Measurements from ENCODE around the gene KLHDC7A. TPM values are rescaled to one million over a fixed set of nuclear protein-coding genes. Genes with fewer than 3 reads are reported as not detected.

Gene KLHDC7A
- total and polyA plus RNA-seq, 10 of the 15 experiments (the other 5 are each of a cell fraction or from before 2014, with no cell fraction given) = not detected

DNA sequence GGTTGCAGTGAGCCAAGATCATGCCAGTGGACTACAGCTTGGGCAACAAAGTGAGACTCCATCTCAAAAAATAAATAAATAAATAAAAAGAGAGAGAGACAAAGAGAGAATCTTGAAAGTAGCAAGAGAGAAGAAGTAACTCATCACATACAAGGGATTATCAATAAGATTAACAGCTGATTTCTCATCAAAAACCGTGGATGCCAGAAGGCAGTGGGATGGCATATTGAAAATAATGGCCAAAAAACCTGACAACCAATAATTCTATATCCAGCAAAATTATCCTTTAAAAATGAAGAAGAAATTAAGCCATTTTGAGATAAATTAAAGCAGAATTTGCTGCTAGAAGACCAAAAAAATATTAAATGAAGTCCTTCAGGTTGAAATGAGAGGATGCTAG lies 35.7 kb downstream of the KLHDC7A start:
- POLR2A ChIA-PET = no interaction called here
- RAD21 ChIA-PET (ENCODE audit: unreplicated experiment) = no interaction called here
- H3K27me3 ChIP-seq (replicated peaks in 1 of 2; ENCODE audit: control insufficient read depth in 2 of 2, insufficient read depth in 2 of 2, low read length in 1 of 2) = no peaks in the 10 kb centered on the region
- no peak for DNase-seq (ENCODE audit: low read depth, low spot score)
- H2AFZ ChIP-seq (ENCODE audit: control insufficient read depth, low read depth, low read length) = no peak overlapping the region
- no peak for FAIRE-seq
- H3K4me2 ChIP-seq (ENCODE audit: control insufficient read depth, insufficient read depth) = no peak overlapping the region
- H3K36me3 ChIP-seq (ENCODE audit: control insufficient read depth in 2 of 2, insufficient read depth in 2 of 2, low read length in 1 of 2) = no peaks in the 10 kb centered on the region
- intact Hi-C loops (cut with micrococcal nuclease; ENCODE audit: unreplicated experiment) = no loop called here
- no peak for ATAC-seq
- CTCF ChIA-PET = no interaction called here
- in situ Hi-C loops (cut with MboI) = no loop called here
- no peak overlapping the region for H3K27ac ChIP-seq (ENCODE audit: control insufficient read depth, insufficient read depth)
- H3K9ac ChIP-seq (ENCODE audit: control insufficient read depth, insufficient read depth, low read length) = no peak overlapping the region
- SMC1A ChIA-PET (ENCODE audit: uncharacterized antibody, unreplicated experiment) = no interaction called here
- WGBS (ENCODE audit: insufficient coverage, insufficient replicate concordance, low lambda C conversion rate, missing lambda C conversion rate) = 17% methylated on average over 1 of the region's 1 CpG
- H3K9me3 ChIP-seq (replicated peaks; ENCODE audit: control insufficient read depth, insufficient read depth, low read length) = no peaks in the 10 kb centered on the region; the same call in 2 of the 3 replicates
- H3K4me3 ChIP-seq = no peak overlapping the region
- no peaks in the 10 kb centered on the region for H3K4me1 ChIP-seq (ENCODE audit: control insufficient read depth, insufficient read depth, low read length)
- TF ChIP-seq PAX5 (IDR thresholded peaks at IDR 0.05; ENCODE audit: borderline replicate concordance, low read depth, low read length) = no peak
- TF ChIP-seq HCFC1 (IDR thresholded peaks at IDR 0.05; ENCODE audit: low read length) = no peak
- no peak for TF ChIP-seq MEF2A (IDR thresholded peaks at IDR 0.05; ENCODE audit: insufficient read depth, low read depth, low read length)
- no peak for TF ChIP-seq ATF7 (IDR thresholded peaks at IDR 0.05; ENCODE audit: low read depth)
- TF ChIP-seq EGR1 (IDR thresholded peaks at IDR 0.05; ENCODE audit: borderline replicate concordance in 1 of 2, low read depth in 2 of 2, low read length in 2 of 2) = no peak
- TF ChIP-seq, protein P1, sequence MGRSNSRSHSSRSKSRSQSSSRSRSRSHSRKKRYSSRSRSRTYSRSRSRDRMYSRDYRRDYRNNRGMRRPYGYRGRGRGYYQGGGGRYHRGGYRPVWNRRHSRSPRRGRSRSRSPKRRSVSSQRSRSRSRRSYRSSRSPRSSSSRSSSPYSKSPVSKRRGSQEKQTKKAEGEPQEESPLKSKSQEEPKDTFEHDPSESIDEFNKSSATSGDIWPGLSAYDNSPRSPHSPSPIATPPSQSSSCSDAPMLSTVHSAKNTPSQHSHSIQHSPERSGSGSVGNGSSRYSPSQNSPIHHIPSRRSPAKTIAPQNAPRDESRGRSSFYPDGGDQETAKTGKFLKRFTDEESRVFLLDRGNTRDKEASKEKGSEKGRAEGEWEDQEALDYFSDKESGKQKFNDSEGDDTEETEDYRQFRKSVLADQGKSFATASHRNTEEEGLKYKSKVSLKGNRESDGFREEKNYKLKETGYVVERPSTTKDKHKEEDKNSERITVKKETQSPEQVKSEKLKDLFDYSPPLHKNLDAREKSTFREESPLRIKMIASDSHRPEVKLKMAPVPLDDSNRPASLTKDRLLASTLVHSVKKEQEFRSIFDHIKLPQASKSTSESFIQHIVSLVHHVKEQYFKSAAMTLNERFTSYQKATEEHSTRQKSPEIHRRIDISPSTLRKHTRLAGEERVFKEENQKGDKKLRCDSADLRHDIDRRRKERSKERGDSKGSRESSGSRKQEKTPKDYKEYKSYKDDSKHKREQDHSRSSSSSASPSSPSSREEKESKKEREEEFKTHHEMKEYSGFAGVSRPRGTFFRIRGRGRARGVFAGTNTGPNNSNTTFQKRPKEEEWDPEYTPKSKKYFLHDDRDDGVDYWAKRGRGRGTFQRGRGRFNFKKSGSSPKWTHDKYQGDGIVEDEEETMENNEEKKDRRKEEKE (IDR thresholded peaks at IDR 0.05) = no peak
- no peak for TF ChIP-seq IKZF2 (IDR thresholded peaks at IDR 0.05)
- TF ChIP-seq MTA2 (IDR thresholded peaks at IDR 0.05; ENCODE audit: low read depth) = no peak
- TF ChIP-seq, protein P2, sequence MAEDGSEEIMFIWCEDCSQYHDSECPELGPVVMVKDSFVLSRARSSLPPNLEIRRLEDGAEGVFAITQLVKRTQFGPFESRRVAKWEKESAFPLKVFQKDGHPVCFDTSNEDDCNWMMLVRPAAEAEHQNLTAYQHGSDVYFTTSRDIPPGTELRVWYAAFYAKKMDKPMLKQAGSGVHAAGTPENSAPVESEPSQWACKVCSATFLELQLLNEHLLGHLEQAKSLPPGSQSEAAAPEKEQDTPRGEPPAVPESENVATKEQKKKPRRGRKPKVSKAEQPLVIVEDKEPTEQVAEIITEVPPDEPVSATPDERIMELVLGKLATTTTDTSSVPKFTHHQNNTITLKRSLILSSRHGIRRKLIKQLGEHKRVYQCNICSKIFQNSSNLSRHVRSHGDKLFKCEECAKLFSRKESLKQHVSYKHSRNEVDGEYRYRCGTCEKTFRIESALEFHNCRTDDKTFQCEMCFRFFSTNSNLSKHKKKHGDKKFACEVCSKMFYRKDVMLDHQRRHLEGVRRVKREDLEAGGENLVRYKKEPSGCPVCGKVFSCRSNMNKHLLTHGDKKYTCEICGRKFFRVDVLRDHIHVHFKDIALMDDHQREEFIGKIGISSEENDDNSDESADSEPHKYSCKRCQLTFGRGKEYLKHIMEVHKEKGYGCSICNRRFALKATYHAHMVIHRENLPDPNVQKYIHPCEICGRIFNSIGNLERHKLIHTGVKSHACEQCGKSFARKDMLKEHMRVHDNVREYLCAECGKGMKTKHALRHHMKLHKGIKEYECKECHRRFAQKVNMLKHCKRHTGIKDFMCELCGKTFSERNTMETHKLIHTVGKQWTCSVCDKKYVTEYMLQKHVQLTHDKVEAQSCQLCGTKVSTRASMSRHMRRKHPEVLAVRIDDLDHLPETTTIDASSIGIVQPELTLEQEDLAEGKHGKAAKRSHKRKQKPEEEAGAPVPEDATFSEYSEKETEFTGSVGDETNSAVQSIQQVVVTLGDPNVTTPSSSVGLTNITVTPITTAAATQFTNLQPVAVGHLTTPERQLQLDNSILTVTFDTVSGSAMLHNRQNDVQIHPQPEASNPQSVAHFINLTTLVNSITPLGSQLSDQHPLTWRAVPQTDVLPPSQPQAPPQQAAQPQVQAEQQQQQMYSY (CRISPR knock-in tag; IDR thresholded peaks at IDR 0.05) = no peak
- no peak for TF ChIP-seq POLR2AphosphoS5 (IDR thresholded peaks at IDR 0.05; ENCODE audit: low read length)
- no peak for TF ChIP-seq IKZF1 (conservative IDR thresholded peaks at IDR 0.05)
- no peak for TF ChIP-seq SP1 (IDR thresholded peaks at IDR 0.05; ENCODE audit: low read depth, low read length)
- TF ChIP-seq, protein P3, sequence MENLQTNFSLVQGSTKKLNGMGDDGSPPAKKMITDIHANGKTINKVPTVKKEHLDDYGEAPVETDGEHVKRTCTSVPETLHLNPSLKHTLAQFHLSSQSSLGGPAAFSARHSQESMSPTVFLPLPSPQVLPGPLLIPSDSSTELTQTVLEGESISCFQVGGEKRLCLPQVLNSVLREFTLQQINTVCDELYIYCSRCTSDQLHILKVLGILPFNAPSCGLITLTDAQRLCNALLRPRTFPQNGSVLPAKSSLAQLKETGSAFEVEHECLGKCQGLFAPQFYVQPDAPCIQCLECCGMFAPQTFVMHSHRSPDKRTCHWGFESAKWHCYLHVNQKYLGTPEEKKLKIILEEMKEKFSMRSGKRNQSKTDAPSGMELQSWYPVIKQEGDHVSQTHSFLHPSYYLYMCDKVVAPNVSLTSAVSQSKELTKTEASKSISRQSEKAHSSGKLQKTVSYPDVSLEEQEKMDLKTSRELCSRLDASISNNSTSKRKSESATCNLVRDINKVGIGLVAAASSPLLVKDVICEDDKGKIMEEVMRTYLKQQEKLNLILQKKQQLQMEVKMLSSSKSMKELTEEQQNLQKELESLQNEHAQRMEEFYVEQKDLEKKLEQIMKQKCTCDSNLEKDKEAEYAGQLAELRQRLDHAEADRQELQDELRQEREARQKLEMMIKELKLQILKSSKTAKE (IDR thresholded peaks at IDR 0.05; ENCODE audit: low read depth, poor library complexity, severe bottlenecking) = no peak
- no peak for TF ChIP-seq SMARCA5 (IDR thresholded peaks at IDR 0.05)
- TF ChIP-seq, protein P4, sequence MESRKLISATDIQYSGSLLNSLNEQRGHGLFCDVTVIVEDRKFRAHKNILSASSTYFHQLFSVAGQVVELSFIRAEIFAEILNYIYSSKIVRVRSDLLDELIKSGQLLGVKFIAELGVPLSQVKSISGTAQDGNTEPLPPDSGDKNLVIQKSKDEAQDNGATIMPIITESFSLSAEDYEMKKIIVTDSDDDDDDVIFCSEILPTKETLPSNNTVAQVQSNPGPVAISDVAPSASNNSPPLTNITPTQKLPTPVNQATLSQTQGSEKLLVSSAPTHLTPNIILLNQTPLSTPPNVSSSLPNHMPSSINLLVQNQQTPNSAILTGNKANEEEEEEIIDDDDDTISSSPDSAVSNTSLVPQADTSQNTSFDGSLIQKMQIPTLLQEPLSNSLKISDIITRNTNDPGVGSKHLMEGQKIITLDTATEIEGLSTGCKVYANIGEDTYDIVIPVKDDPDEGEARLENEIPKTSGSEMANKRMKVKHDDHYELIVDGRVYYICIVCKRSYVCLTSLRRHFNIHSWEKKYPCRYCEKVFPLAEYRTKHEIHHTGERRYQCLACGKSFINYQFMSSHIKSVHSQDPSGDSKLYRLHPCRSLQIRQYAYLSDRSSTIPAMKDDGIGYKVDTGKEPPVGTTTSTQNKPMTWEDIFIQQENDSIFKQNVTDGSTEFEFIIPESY (IDR thresholded peaks at IDR 0.05) = no peak
- H3K79me2 ChIP-seq (ENCODE audit: control insufficient read depth, insufficient read depth, low read length) = no peaks in the 10 kb centered on the region
- BruUV-seq (replicated peaks) = no TSS peak
- H4K20me1 ChIP-seq (ENCODE audit: control insufficient read depth, insufficient read depth) = no peaks in the 10 kb centered on the region

Measured in GM12878 (cell line).